ENCODE data around the gene NTSR2.

The NTSR2 gene

GRCh38 chr2:11669454-11670291 lies at the start of gene NTSR2:
Gene NTSR2, minus strand, starts transcription at chr2:11670195. Its CDS starts 66 bp downstream, at chr2:11670129.
- no peak for DNase-seq (ENCODE audit: low read depth)

- no peak for DNase-seq (ENCODE audit: low read depth)
Measured at GRCh38 chr2:11719230-11719977, 49.4 kb upstream of the NTSR2 start.

GRCh38 chr2:11718606-11719005 lies 48.6 kb upstream of the NTSR2 start:
- DNase-seq (ENCODE audit: low read depth), result no peak

- no peak for DNase-seq (ENCODE audit: low read depth)
Measured at GRCh38 chr2:11717623-11718022, 47.6 kb upstream of the NTSR2 start.

- DNase-seq (ENCODE audit: low read depth), result no peak
Measured at GRCh38 chr2:11716689-11717321, 46.8 kb upstream of the NTSR2 start.

- DNase-seq (ENCODE audit: low read depth), result no peak
Measured at GRCh38 chr2:11715987-11716652, 46.1 kb upstream of the NTSR2 start.

- DNase-seq (ENCODE audit: low read depth), result no peak
Measured at GRCh38 chr2:11713815-11714214, 43.8 kb upstream of the NTSR2 start.

GRCh38 chr2:11712866-11713265 lies 42.9 kb upstream of the NTSR2 start:
- DNase-seq (ENCODE audit: low read depth), result no peak

GRCh38 chr2:11711751-11712150 lies 41.8 kb upstream of the NTSR2 start:
- DNase-seq (ENCODE audit: low read depth), result no peak

GRCh38 chr2:11711354-11711716 lies 41.3 kb upstream of the NTSR2 start:
- no peak for DNase-seq (ENCODE audit: low read depth)

- DNase-seq (ENCODE audit: low read depth), result no peak
Measured at GRCh38 chr2:11710632-11711353, 40.8 kb upstream of the NTSR2 start.

GRCh38 chr2:11710210-11710609 lies 40.2 kb upstream of the NTSR2 start:
- peak; percentile 81 for DNase-seq (ENCODE audit: low read depth)

- DNase-seq (ENCODE audit: low read depth), result no peak
Measured at GRCh38 chr2:11709293-11709692, 39.3 kb upstream of the NTSR2 start.

- DNase-seq (ENCODE audit: low read depth), result no peak
Measured at GRCh38 chr2:11708106-11708505, 38.1 kb upstream of the NTSR2 start.

- no peak for DNase-seq (ENCODE audit: low read depth)
Measured at GRCh38 chr2:11705711-11706110, 35.7 kb upstream of the NTSR2 start.

- no peak for DNase-seq (ENCODE audit: low read depth)
Measured at GRCh38 chr2:11705063-11705462, 35.1 kb upstream of the NTSR2 start.

GRCh38 chr2:11703700-11704099 lies 33.7 kb upstream of the NTSR2 start:
- DNase-seq (ENCODE audit: low read depth), result no peak

GRCh38 chr2:11702946-11703345 lies 33.0 kb upstream of the NTSR2 start:
- DNase-seq (ENCODE audit: low read depth), result no peak

- DNase-seq (ENCODE audit: low read depth), result no peak
Measured at GRCh38 chr2:11701751-11702301, 31.8 kb upstream of the NTSR2 start.

- no peak for DNase-seq (ENCODE audit: low read depth)
Measured at GRCh38 chr2:11701206-11701605, 31.2 kb upstream of the NTSR2 start.
